Caco-2 (cell line): ENCODE measurements around the gene ZNF511. TPM values are rescaled to one million over a fixed set of nuclear protein-coding genes. Genes with fewer than 3 reads are reported as not detected.

Experiments
- BruUV-seq: library from RNA; stranded (reverse); fragments of 400-500 nt; replicated peaks from 2 replicates; lab custom pipeline; 2021; lab: Mats Ljungman, UMichigan
- CTCF ChIA-PET: fragments of 300-600 bp; sonication (Branson Sonifier 250); formaldehyde crosslinking; loops from one replicate; lab custom pipeline; 2022; ENCODE audit warnings: antibody characterized with exemption; lab: Charles Lee
- POLR2A ChIA-PET: fragments of 300-600 bp; sonication (Branson Sonifier 250); formaldehyde crosslinking; loops from one replicate; lab custom pipeline; 2022; ENCODE audit warnings: antibody characterized with exemption; lab: Charles Lee
- DNase-seq, 2 experiments: peaks; one replicate each; pipeline versions ENCODE4 v3.0.0 to v3.0.0-alpha.2; 2020 to 2022
- H3K27me3 ChIP-seq: replicated peaks from 2 replicates; pipeline ENCODE4 v1.6.0; 2011; ENCODE audit warnings: low read length; ENCODE audit not compliant: control insufficient read depth, insufficient read depth
- H3K36me3 ChIP-seq: 2 replicates; pipeline ENCODE4 v1.5.1; 2011; ENCODE audit warnings: low read length; ENCODE audit not compliant: control insufficient read depth, insufficient read depth
- H3K4me1 ChIP-seq: fragments of 250-450 bp; sonication (Bioruptor Pico); 2 replicates; pipeline ENCODE4 v1.5.1; 2020; ENCODE audit warnings: mild to moderate bottlenecking
- H3K4me3 ChIP-seq: 2 replicates; pipeline ENCODE4 v1.5.1; 2011; ENCODE audit warnings: low read depth, mild to moderate bottlenecking, control low read depth, low read length
- H3K9me3 ChIP-seq: fragments of 250-450 bp; sonication (Bioruptor Pico); 2 replicates; pipeline ENCODE4 v1.5.1; 2020; ENCODE audit warnings: mild to moderate bottlenecking, moderate library complexity
- H3K27ac Mint-ChIP-seq: one replicate; pipeline ENCODE4 v1.8.0; 2022; ENCODE audit warnings: mixed read lengths; ENCODE audit not compliant: unreplicated experiment
- H3K27me3 Mint-ChIP-seq: one replicate; pipeline ENCODE4 v1.8.0; 2022; ENCODE audit warnings: mixed read lengths; ENCODE audit not compliant: insufficient read depth, unreplicated experiment
- H3K36me3 Mint-ChIP-seq: one replicate; pipeline ENCODE4 v1.8.0; 2022; ENCODE audit warnings: mild to moderate bottlenecking, mixed read lengths; ENCODE audit not compliant: insufficient read depth, unreplicated experiment
- H3K4me1 Mint-ChIP-seq: one replicate; pipeline ENCODE4 v1.8.0; 2022; ENCODE audit warnings: low read depth, mixed read lengths; ENCODE audit not compliant: unreplicated experiment
- H3K4me3 Mint-ChIP-seq: one replicate; pipeline ENCODE4 v1.8.0; 2022; ENCODE audit warnings: mild to moderate bottlenecking, moderate library complexity, mixed read lengths; ENCODE audit not compliant: unreplicated experiment
- H3K9me3 Mint-ChIP-seq: one replicate; pipeline ENCODE4 v1.8.0; 2022; ENCODE audit warnings: mixed read lengths; ENCODE audit not compliant: unreplicated experiment
- CTCF ChIP-seq, 2 experiments: fragments of 200-600 bp in 1 of 2; IDR thresholded peaks; 1 replicate in 1 of 2; 2 replicates in 1 of 2; pipeline versions ENCODE4 v1.5.1 to v1.8.0; 2011 to 2022; ENCODE audit warnings: antibody characterized with exemption in 1 of 2, control low read depth in 1 of 2, inconsistent platforms in 1 of 2, low read depth in 1 of 2, low read length in 1 of 2, mild to moderate bottlenecking in 1 of 2, moderate library complexity in 1 of 2; ENCODE audit not compliant: insufficient read depth in 1 of 2, severe bottlenecking in 1 of 2, unreplicated experiment in 1 of 2
- intact Hi-C: fragments of 100-400 bp; cut with micrococcal nuclease; formaldehyde crosslinking; loops from one replicate; pipeline ENCODE4 v1.10.0; 2022; ENCODE audit not compliant: unreplicated experiment
- total RNA-seq: library from RNA; stranded (reverse); gene quantifications from 2 replicates; pipeline ENCODE4 v1.2.3, GENCODE V29; 2022

Gene ZNF511
- total RNA-seq, 1 experiment from 2014 or later: 98.5 TPM

GRCh38 chr10:133289761-133290160, 19.0 kb upstream of the ZNF511 start:
- H3K4me3 Mint-ChIP-seq: no peak overlapping the region
- intact Hi-C loops: no loop called here
- Histone ChIP-seq H3K9me3 (no peaks in the 10 kb centered on the region), H3K36me3 (peaks cover 7% of the 10 kb centered on the region), H3K4me1 (no peaks in the 10 kb centered on the region), H3K4me3 (no peak overlapping the region), H3K27me3 (no peaks in the 10 kb centered on the region)
- no peak overlapping the region for H3K27ac Mint-ChIP-seq
- H3K9me3 Mint-ChIP-seq: no peaks in the 10 kb centered on the region
- H3K4me1 Mint-ChIP-seq: no peaks in the 10 kb centered on the region
- no peak for DNase-seq
- peaks cover 70% of the 10 kb centered on the region for H3K36me3 Mint-ChIP-seq
- POLR2A ChIA-PET: no interaction called here
- TF ChIP-seq CTCF (IDR thresholded peaks at IDR 0.05; ENCODE audit: insufficient read depth in 1 of 2, low read depth in 1 of 2, low read length in 1 of 2, severe bottlenecking in 1 of 2, unreplicated experiment in 1 of 2): no peak
- BruUV-seq: no TSS peak
- no peaks in the 10 kb centered on the region for H3K27me3 Mint-ChIP-seq
- CTCF ChIA-PET: no interaction called here

DNA sequence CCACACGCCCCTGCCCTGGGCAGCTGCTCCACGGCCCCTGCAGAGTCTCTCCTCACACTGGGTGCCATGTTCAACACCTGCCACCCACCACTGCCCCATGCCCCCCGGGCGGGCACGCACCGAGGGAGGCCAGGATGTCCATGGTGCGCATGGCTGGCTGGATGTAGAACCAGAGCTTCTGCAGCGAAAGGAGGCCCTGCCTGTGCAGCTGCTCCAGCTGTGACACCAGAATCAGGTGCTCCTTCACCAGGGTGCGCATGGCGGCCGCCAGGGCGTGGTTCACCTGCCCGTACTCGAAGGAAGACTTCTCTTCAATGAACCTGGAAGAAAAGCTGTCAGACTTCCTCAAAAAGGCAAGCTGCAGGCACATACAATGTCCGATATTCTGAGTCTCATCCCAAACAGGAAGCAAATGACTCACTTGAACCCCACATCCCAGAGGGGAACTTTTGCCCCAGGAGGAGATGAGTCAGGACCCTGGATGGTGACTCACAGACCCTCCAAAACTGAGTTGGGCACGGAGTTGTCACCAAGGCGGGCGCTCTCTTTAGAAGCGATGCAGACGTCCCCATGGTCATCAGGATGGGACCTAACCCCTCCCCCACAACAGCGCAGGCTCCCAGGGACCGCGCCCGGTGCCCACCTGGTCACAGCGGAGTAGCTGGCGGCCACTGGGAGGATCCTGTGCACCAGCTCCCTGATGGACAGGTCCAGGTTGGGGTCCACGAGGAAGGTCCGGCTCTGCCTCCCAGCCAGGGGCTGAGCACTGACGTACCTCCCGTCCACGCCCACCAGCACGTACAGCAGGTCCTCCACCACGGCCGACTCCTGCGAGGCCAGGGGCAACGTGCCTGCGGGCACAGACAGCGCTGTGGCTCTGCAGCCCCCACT, 15.6 kb upstream of the ZNF511 start:
- no TSS peak for BruUV-seq
- intact Hi-C loops: no loop called here
- Mint-ChIP-seq H3K27me3 (no peaks in the 10 kb centered on the region), H3K4me3 (no peak overlapping the region), H3K36me3 (peaks cover 64% of the 10 kb centered on the region), H3K4me1 (no peaks in the 10 kb centered on the region), H3K9me3 (no peaks in the 10 kb centered on the region), H3K27ac (no peak overlapping the region)
- Histone ChIP-seq H3K36me3 (peaks cover 6% of the 10 kb centered on the region), H3K4me3 (no peak overlapping the region), H3K9me3 (no peaks in the 10 kb centered on the region), H3K4me1 (no peaks in the 10 kb centered on the region), H3K27me3 (no peaks in the 10 kb centered on the region)
- no peak for DNase-seq
- no peak for TF ChIP-seq CTCF (IDR thresholded peaks at IDR 0.05; ENCODE audit: insufficient read depth in 1 of 2, low read depth in 1 of 2, low read length in 1 of 2, severe bottlenecking in 1 of 2, unreplicated experiment in 1 of 2)
- ChIA-PET POLR2A (no interaction called here), CTCF (no interaction called here)

- Mint-ChIP-seq H3K9me3 (no peaks in the 10 kb centered on the region), H3K36me3 (peaks cover 65% of the 10 kb centered on the region), H3K4me1 (no peaks in the 10 kb centered on the region), H3K4me3 (no peak overlapping the region), H3K27ac (no peak overlapping the region), H3K27me3 (no peaks in the 10 kb centered on the region)
- Histone ChIP-seq H3K9me3 (no peaks in the 10 kb centered on the region), H3K4me3 (no peak overlapping the region), H3K36me3 (peaks cover 6% of the 10 kb centered on the region), H3K4me1 (no peaks in the 10 kb centered on the region), H3K27me3 (no peaks in the 10 kb centered on the region)
- TF ChIP-seq CTCF (IDR thresholded peaks at IDR 0.05; ENCODE audit: insufficient read depth in 1 of 2, low read depth in 1 of 2, low read length in 1 of 2, severe bottlenecking in 1 of 2, unreplicated experiment in 1 of 2): no peak
- BruUV-seq: no TSS peak
- DNase-seq: no peak
- POLR2A ChIA-PET: no interaction called here
- CTCF ChIA-PET: no interaction called here
- intact Hi-C loops: no loop called here
Observed at GRCh38 chr10:133293810-133294119, 14.9 kb upstream of the ZNF511 start.
